GM18498 (cell line): ENCODE data around the gene HDGF.

ENCODE experiments used
- ATAC-seq: cut with Tn5 transposase; IDR thresholded peaks from one replicate; pipeline ENCODE4 v1.9.1; 2021; ENCODE audit warnings: mild to moderate bottlenecking, moderate library complexity; ENCODE audit not compliant: unreplicated experiment

Gene HDGF

DNA sequence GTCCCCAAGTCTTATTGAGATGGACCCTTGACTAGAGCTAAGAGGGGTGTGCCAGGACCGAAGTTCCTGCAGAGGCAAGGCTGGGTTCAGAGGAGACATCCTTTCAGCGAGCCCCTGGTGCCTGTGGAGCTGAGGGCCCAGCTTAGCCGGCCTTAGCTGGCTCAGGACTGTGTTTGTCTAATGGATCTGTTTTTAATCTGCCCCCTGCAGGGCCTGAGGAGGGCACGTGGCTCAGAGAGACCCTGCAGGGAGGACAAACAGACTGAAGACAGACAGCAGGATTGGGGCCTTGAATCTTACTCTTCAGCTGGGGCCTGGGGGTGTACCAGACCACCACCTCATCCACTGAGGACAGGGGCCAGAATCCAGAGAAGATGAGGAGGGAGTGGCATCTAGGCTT, 47.7 kb downstream of the HDGF start:
- ATAC-seq = no peak

DNA sequence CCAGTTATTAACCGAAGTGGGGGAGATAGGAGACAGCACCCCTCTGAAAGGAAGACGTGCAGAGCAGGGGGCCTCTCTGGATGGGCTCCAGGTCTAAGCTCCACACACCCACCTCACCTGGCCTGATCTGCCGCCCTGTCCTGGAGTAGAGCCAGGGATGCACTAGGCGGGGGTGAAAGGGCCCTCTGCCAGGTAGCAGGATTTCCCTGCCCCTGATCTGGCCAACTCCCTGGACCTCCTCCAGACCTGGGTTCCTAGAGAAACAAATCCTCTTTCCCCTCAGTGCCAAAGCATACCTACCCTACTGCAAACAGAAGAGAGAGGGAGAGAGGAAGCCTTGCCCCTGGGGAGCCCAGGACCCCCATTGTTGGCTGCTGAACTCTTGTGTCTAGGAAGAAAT, 48.1 kb downstream of the HDGF start:
- ATAC-seq = no peak

DNA sequence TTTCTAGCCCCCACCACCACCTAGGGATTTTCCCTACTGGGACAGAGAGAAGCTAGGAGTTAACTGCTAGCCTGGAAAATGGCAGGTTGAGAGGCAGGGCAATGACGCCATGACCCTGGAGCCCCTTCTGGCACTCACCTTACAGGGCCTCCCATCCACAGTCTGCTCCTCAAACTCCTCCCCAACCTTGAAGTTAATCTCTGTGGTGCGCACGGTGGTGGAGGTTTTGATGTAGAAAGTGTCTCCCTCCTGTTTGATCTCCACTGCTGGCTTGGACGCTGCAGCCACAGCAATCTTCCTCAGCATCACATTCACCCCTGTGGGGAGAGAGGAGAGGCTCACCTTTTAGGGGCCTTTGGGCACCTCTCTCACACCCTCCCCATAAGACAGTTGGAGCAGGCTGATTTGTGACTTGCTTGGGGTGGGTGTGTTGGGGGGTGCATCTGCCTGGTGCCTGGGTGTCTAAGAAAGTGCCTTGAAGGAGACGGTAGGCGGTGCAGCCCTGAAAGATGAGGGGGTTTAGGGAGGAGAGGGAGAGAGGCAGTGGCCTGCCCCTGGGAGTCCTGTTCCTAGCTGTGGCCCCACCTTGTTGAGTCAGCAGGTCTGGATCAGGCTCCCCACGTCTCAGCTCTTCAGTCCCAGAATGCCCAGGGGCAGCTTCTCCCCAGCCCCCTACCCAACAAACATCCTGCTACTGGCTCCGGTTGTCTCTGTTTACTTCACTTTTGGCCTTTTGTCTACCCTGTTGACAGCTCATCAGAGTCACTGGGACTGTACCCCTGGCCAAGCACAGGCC, 50.5 kb downstream of the HDGF start:
- no peak for ATAC-seq

DNA sequence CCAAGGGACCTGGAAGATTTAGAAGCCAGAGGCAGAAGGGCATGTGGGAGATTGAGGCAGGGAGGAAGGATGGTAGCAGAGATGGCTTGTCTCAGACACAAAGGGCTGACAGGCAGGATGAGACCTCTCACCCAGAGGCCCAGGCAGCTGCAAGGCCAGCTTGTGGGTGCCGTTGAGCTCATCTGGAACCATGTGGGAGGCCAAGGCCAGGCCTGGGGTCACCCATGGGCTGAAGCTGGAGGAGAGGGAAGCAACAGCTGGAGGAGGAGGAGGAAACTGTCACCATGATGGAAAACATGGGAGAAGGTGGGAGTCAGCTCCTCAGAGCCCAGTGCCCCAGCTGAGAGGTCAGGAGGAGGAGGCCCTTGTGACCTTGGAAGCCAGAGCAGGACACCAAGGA, 52.5 kb downstream of the HDGF start:
- no peak for ATAC-seq

DNA sequence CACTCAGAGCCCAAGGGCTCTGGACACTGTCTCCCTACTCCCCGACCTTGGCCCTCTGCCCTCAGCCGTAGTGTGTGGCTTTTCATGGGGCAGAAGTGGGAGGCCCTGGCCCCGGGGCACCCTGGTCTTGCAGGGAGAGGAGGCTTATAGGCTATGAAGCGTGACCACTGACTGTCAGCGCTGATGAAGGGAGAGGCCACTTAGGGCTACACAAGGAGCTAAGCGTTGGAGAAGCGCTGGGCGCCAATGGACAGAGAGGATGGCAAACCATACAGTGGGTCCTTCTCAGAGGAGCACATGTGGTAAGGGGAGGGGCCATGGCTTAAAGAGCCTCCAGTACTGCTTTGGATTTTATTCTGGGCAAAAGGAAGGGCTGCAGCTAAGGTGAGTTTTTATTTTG, 54.0 kb downstream of the HDGF start:
- no peak for ATAC-seq

DNA sequence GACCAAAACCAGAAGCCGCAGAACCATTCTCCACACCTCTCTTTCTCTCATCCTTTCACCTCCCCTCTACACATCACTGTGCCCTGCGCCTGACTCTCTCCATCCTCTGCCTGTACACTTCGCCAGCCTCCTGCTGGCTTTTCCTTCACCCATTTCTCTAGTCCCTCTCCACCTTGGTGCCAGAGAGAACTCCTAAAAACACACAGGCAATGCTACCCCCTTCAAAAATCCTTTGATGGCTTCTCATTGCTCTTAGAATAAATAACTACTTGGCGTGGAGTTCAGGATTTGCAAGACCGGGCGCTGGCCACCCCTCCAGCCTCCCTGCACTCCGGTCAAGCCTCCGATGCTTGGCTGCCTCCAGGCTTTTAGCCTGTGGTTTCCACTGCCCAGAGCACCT, 54.7 kb downstream of the HDGF start:
- ATAC-seq = no peak

DNA sequence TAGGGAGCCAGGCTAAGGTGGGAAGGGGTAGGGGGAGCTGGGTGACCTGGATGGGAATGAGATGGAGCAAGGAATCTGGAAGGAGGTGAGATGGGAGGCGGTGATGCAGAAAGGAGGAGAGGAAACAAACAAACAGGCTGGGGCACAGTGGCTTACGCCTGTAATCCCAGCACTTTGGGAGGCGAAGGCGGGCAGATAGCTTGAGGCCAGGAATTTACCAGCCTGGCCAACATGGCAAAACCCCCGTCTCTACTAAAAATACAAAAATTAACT, 56.8 kb downstream of the HDGF start:
- ATAC-seq = no peak

DNA sequence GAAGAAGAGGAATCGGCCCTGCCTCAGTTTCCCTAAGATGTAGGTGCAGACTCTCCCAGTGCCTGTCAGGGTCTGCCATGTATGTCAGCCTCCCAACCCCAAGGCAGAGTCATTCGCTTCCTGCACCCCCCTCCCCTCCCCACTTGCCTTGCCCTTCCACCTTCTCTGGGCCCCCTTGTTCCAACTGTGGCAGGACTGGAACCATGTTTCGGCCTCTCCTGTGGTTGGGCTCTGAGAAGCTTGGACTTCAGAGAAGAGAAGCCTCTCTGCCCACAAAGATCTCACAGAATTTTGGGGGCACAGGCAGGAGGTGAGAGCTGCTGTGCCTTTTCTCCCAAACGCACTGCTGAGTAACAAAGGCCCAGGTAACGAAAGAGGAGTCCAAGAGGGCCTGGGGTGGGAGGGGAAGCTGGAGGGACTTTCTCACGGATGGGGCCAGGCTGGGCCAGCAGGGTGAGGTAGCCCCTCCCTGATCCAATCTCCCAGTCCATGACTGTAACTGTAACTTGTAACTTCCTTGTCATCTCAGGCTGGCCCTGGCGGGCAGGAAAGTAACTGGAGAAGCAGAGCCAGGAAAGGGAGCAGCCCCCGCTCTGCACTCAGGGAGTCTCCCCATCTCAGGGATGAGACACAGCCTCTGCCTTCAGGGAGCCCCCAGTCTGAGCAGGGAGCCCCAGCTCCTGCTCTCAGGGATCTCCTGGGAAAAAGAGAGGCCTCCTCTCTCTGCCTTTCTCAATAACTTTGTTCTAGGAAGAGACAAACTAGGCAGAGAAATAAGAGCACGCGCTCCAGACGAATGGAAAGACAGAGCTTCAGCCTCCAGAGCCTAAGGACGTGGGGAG, 57.4 kb downstream of the HDGF start:
- ATAC-seq = no peak

DNA sequence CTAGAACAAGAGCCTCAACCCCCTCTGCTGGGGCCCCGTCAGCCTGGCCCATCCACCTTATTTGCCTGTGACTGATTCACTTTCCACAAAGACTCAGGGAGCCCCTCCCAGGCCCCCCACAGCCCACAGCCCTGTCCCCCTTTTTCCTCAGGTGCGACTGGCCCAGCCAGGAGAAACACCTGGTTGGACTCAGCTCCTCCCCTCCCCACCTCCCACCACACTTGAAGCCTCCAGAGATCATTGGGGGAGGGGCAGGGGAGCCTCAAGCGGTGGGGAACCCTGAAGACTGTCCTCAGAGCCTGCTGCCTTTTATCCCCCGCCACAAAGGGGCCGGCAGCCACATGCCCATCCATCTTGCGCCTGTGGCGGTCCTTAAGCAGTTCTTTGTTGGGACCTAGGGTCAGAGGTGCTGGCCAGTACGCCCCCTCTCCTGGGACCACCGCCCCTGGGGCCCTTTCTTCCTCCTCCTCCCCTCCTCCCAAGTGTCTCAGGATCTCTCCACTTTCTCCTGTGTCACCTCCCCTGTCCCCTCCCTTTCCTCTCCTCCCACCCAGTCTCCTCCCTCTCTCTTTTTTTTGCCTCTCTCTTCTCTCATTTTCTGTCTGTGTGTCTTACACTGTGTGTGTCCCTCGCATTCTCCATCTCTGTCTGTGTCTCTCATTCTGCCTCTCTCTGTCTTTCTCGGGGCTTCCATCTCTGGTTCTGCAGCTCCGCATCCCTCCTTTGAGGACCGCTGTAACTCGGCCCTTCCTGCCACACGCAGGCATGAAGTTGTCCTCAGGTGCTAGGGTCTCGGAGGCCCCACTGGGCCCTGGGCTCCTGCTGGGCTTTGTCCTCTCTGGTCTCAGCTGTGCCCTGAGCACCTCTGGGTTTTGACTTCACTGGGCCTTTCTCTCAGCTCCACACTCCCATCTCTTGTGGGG, 58.3 kb downstream of the HDGF start:
- no peak for ATAC-seq

DNA sequence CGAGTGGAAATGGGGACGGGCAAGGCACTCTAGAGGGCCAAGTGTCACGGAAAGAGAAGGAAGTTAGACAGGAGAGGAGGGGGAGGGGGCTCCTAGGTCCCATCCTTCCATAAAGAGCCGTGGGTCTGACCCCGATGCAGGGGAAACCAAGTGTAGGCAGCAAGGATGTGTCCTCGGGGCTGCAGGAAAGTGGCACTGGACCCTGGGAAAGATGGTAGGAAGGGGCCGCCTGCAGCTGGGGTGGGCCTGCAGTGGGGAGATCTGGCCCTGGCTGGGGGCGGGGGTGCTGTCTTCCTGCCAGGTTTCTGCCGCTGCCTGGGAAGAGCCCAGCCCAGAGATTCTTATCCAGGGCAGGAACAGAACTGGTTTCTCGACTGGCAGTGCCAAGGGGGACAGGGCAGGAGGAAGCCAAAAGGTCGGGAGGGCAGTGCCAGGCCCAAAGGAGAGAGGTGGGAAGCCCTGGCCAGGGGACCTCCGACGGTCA, 59.0 kb downstream of the HDGF start:
- no peak for ATAC-seq
